Transverse colon (tissue), 4 donors: ENCODE measurements around the gene SLC6A7. TPM values are rescaled to one million over a fixed set of nuclear protein-coding genes. Genes with fewer than 3 reads are reported as not detected.

Experiments used
- DNase-seq: peaks from one replicate; pipeline ENCODE4 v3.0.0-alpha.2; 2019
- H3K27ac ChIP-seq, 4 donors: fragments of 200-600 bp; sonication (generic); 2 replicates each; pipeline ENCODE4 v1.5.1; 2016 to 2018; ENCODE audit warnings: inconsistent platforms in 4 of 4
- H3K27me3 ChIP-seq: fragments of 200-600 bp; sonication (generic); 2 replicates; pipeline ENCODE4 v1.5.1; 2017; ENCODE audit warnings: inconsistent platforms
- H3K36me3 ChIP-seq, 4 donors: fragments of 200-600 bp; sonication (generic); 2 replicates each; pipeline ENCODE4 v1.5.1; 2017 to 2019; ENCODE audit warnings: inconsistent platforms in 4 of 4
- H3K4me1 ChIP-seq, 4 donors: fragments of 200-600 bp; sonication (generic); 2 replicates each; pipeline ENCODE4 v1.5.1; 2017 to 2020; ENCODE audit warnings: inconsistent platforms in 4 of 4
- H3K4me3 ChIP-seq, 4 donors: fragments of 200-600 bp; sonication (generic); 1 replicate in 1 of 4; 2 replicates in 3 of 4; pipeline versions ENCODE4 v1.5.1 to v1.6.1; 2017 to 2019; ENCODE audit warnings: inconsistent platforms in 4 of 4
- H3K9me3 ChIP-seq, 2 donors: fragments of 200-600 bp; sonication (generic); 2 replicates each; pipeline ENCODE4 v1.5.1; 2017 to 2019; ENCODE audit warnings: inconsistent platforms in 2 of 2
- EP300 ChIP-seq: sonication (generic); formaldehyde crosslinking; IDR thresholded peaks from one replicate; pipeline ENCODE4 v1.6.1; 2017; ENCODE audit warnings: antibody characterized with exemption, low read depth
- POLR2A ChIP-seq: fragments of 450-650 bp; IDR thresholded peaks from one replicate; pipeline ENCODE4 v1.6.1; 2016; ENCODE audit warnings: antibody characterized with exemption, mild to moderate bottlenecking, moderate library complexity
- POLR2AphosphoS5 ChIP-seq, 3 donors: sonication (generic); formaldehyde crosslinking; IDR thresholded peaks; one replicate each; pipeline ENCODE4 v1.6.1; 2016; ENCODE audit warnings: antibody characterized with exemption in 3 of 3
- WGBS, 2 donors: methylation state at CpG; one replicate each; pipeline ENCODE4 v1.1.5; 2018; ENCODE audit warnings: low coverage in 1 of 2; 5-methylcytosine and 5-hydroxymethylcytosine counted together
- in situ Hi-C, 4 donors: fragments of 200-750 bp; cut with MboI; loops; one replicate each; pipeline versions ENCODE4 v1.15.0 to v1.15.1; 2017; ENCODE audit warnings: low sequenced_read_pairs in 3 of 4, low pct_ligation_motif_present in 1 of 4, low pct_unique_long_range_greater_than_20kb in 1 of 4
- intact Hi-C: fragments of 100-400 bp; cut with DNase I; formaldehyde crosslinking; loops from one replicate; pipeline ENCODE4 v1.15.1; 2023; ENCODE audit warnings: low total_unique reads
- total RNA-seq, 4 donors: library from RNA; depleted of rRNA; stranded (reverse); fragments of >200 nt; gene quantifications; one replicate each; pipeline ENCODE4 v1.1.0, GENCODE V29; 2016
- TF ChIP-seq, protein P1 (sequence below), 5 experiments: fragments of 200-600 bp in 3 of 5; fragments of 450-650 bp in 2 of 5; sonication (generic) in 3 of 5; IDR thresholded peaks; 1 replicate in 2 of 5; 2 replicates in 3 of 5; pipeline ENCODE4 v1.5.1; 2016 to 2017; ENCODE audit warnings: antibody characterized with exemption in 5 of 5, inconsistent platforms in 3 of 5, mild to moderate bottlenecking in 2 of 5, moderate library complexity in 1 of 5

SLC6A7 gene
- total RNA-seq, 4 donors from 2014 or later, result 19.5 to 67.7 (median 21.3) TPM

DNA sequence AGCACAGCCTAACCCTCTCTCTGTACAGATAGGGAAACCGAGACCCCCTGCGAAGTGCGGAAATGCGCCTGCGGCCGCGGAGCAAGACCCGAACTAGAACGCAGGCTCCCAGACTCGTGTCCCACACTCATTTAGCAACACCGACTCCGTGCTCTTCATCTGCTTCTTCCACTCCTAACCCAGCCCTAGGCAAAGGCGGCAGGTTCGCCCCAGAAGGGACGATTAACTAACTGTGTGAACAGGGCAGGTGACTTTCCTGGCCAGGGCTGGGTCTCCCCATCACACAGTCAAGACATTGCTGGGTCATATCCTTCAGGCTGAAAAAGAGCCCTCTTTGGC, 22.4 kb upstream of the SLC6A7 start:
- in situ Hi-C loops (loop anchor here in 2 of 4 donors (25.0 kb wide), 1 partner anchor 270 kb away; the partner anchor contains the start of gene RPS14 (in 2 of the 2)), intact Hi-C loops (no loop called here)
- H3K9me3 ChIP-seq, result no peaks in the 10 kb centered on the region
- peak overlapping the region; percentile 85 to 96 (median 91) for H3K27ac ChIP-seq
- no peak for DNase-seq
- peaks cover 13% of the 10 kb centered on the region for H3K27me3 ChIP-seq
- peak overlapping the region; percentile 24 to 74 (median 64) for H3K4me3 ChIP-seq
- TF ChIP-seq, protein P1, sequence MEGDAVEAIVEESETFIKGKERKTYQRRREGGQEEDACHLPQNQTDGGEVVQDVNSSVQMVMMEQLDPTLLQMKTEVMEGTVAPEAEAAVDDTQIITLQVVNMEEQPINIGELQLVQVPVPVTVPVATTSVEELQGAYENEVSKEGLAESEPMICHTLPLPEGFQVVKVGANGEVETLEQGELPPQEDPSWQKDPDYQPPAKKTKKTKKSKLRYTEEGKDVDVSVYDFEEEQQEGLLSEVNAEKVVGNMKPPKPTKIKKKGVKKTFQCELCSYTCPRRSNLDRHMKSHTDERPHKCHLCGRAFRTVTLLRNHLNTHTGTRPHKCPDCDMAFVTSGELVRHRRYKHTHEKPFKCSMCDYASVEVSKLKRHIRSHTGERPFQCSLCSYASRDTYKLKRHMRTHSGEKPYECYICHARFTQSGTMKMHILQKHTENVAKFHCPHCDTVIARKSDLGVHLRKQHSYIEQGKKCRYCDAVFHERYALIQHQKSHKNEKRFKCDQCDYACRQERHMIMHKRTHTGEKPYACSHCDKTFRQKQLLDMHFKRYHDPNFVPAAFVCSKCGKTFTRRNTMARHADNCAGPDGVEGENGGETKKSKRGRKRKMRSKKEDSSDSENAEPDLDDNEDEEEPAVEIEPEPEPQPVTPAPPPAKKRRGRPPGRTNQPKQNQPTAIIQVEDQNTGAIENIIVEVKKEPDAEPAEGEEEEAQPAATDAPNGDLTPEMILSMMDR (IDR thresholded peaks at IDR 0.05), result no peak
- peak; percentile 22 for TF ChIP-seq POLR2A
- peaks cover 0 to 3% (median 0%) of the 10 kb centered on the region in 4 donors for H3K36me3 ChIP-seq
- 67% methylated on average over 15 of the region's 15 CpGs; no CpG with 5 or more reads in 1 of the 2 donors for WGBS, 2 donors
- H3K4me1 ChIP-seq, result peaks cover 24 to 63% (median 44%) of the 10 kb centered on the region in 4 donors

DNA sequence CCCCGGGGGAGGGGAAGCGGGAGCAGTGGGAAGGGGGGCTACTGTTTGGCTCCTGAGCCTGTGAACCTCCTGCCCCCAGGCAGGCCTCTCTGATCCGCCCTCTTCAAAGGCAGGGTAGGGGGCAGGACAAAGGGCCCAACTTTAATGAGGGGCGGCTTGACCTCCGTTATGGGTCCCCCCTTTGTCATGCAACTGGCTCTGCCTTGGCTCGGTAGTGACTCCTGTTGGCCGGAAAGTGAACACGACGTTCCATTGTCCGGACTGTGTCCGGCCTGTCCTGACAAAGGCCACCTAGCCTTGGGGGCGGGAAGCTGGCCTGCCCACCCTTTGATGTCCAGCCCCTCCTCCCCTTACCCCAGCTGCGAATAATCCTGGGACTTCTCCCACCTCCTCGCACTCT, 22.0 kb upstream of the SLC6A7 start:
- peaks cover 13% of the 10 kb centered on the region for H3K27me3 ChIP-seq
- peak overlapping the region; percentile 85 to 96 (median 91) for H3K27ac ChIP-seq
- 8 to 55% methylated on average over 2 to 14 of the region's 14 CpGs for WGBS, 2 donors
- peak; percentile 59 for DNase-seq
- intact Hi-C loops, result no loop called here
- no peaks in the 10 kb centered on the region for H3K9me3 ChIP-seq
- peaks cover 0 to 3% (median 0%) of the 10 kb centered on the region in 4 donors for H3K36me3 ChIP-seq
- in situ Hi-C loops, result loop anchor here in 2 of 4 donors (25.0 kb wide), 1 partner anchor 269 kb away; the partner anchor contains the start of gene RPS14 (in 2 of the 2)
- peak overlapping the region; percentile 24 to 74 (median 64) for H3K4me3 ChIP-seq
- TF ChIP-seq POLR2AphosphoS5 (IDR thresholded peaks at IDR 0.05) (no peak), EP300 (no peak), POLR2A (no peak)
- TF ChIP-seq, protein P1 (IDR thresholded peaks at IDR 0.05), result peak; percentile 38 to 76 (median 53)
- H3K4me1 ChIP-seq, result peaks cover 24 to 63% (median 45%) of the 10 kb centered on the region in 4 donors

DNA sequence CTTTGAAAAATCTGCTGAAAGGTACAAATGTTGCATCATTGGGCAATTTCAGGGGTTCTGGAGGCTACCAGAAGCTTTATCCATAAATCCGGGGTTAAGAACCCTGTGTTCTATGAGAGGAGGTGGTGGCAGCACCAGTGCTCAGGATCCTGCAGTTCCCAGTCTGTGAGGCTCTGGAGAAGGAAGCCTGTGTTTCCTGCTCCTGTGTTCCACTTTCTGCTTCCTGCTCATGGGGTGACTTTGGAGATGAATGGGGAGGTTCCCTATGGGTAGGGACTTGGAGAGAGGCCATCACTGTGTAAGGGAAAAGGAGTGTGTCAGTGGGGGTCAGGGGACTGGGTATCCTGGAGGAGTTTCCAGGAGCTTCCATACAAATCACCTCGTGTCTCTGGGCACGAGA, 21.0 kb upstream of the SLC6A7 start:
- Histone ChIP-seq H3K36me3 (peaks cover 0 to 3% (median 0%) of the 10 kb centered on the region in 4 donors), H3K27ac (peak overlapping the region; percentile 85 to 96 (median 91)), H3K27me3 (peaks cover 13% of the 10 kb centered on the region), H3K4me3 (peak overlapping the region in 3 of 4 donors; percentile 61 to 74 (median 66)), H3K4me1 (peaks cover 17 to 63% (median 44%) of the 10 kb centered on the region in 4 donors), H3K9me3 (no peaks in the 10 kb centered on the region)
- WGBS, 2 donors, result 44% methylated on average over 3 of the region's 3 CpGs; no CpG with 5 or more reads in 1 of the 2 donors
- DNase-seq, result no peak
- intact Hi-C loops (no loop called here), in situ Hi-C loops (loop anchor here in 2 of 4 donors (25.0 kb wide), 1 partner anchor 268 kb away; the partner anchor contains the start of gene RPS14 (in 2 of the 2))
- no peak for TF ChIP-seq EP300
- TF ChIP-seq, protein P1 (IDR thresholded peaks at IDR 0.05), result no peak
- TF ChIP-seq POLR2A, result peak; percentile 53
- peak; percentile 26 to 45 (median 43) for TF ChIP-seq POLR2AphosphoS5 (IDR thresholded peaks at IDR 0.05)

DNA sequence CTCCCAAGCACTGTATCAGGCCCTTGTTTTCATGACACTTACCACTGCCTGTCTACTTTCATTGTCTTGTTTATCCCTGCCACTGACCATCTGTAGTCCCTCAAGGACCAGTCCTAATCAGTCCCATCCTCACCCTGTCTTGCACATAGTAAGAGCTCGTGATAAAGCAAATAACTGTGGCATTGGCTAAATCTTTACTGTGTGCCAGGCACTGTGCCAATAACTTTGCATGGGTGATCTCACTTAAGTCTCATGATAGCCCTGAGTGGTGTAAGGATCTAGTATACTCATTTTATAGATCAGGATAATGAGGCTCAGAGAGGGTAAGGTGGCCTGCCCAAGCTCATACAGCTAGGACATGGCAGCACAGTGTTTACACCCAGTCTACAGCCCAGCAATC, 17.7 kb upstream of the SLC6A7 start:
- Histone ChIP-seq H3K27ac (peak overlapping the region; percentile 10 to 62 (median 50)), H3K27me3 (peaks cover 8% of the 10 kb centered on the region), H3K4me3 (no peak overlapping the region), H3K36me3 (peaks cover 0 to 3% (median 0%) of the 10 kb centered on the region in 4 donors), H3K9me3 (no peaks in the 10 kb centered on the region), H3K4me1 (peaks cover 13 to 66% (median 44%) of the 10 kb centered on the region in 4 donors)
- intact Hi-C loops, result no loop called here
- DNase-seq, result no peak
- WGBS, 2 donors, result 32% methylated on average over 1 of the region's 1 CpG; no CpG with 5 or more reads in 1 of the 2 donors
- TF ChIP-seq, protein P1 (IDR thresholded peaks at IDR 0.05), result no peak
- no peak for TF ChIP-seq POLR2AphosphoS5 (IDR thresholded peaks at IDR 0.05)
- no peak for TF ChIP-seq EP300
- TF ChIP-seq POLR2A, result no peak
- in situ Hi-C loops, result loop anchor here in 2 of 4 donors (25.0 kb wide), 1 partner anchor 265 kb away; the partner anchor contains the start of gene RPS14 (in 2 of the 2)
